OCI-LY3 (cell line): Measurements from ENCODE around the gene OR5H14.

Experiments
- CTCF ChIP-seq: fragments of 200-600, 300-600 bp; sonication (generic); IDR thresholded peaks from 2 replicates; pipeline ENCODE4 v1.5.1; 2014; ENCODE audit warnings: antibody characterized with exemption, low read length, low read depth
- EZH2phosphoT487 ChIP-seq: fragments of 200-600 bp; shearing (Covaris generic); IDR thresholded peaks from 2 replicates; pipeline ENCODE4 v1.6.1; 2018; ENCODE audit warnings: antibody characterized with exemption, mixed run types, low read depth

GRCh38 chr3:98110550-98110908 is 36.8 kb upstream of the OR5H14 start:
- no peak for TF ChIP-seq EZH2phosphoT487
- TF ChIP-seq CTCF = no peak
